WTC11 (cell line): Measurements from ENCODE around the gene CACNA2D3. TPM values are rescaled to one million over a fixed set of nuclear protein-coding genes. Genes with fewer than 3 reads are reported as not detected.

ENCODE experiments used
- ATAC-seq: fragments of 200-7000 bp; cut with Tn5 transposase; 2 replicates; pipeline ENCODE4 v1.10.0; 2021; ENCODE audit warnings: mild to moderate bottlenecking, moderate library complexity
- CTCF ChIA-PET: fragments of 300-600 bp; sonication (Branson Sonifier 250); formaldehyde crosslinking; loops from one replicate; lab custom pipeline; 2021; ENCODE audit warnings: antibody characterized with exemption; lab: Charles Lee
- POLR2A ChIA-PET: fragments of 350-600 bp; sonication (Branson Sonifier 250); formaldehyde crosslinking; loops from one replicate; lab custom pipeline; 2021; ENCODE audit warnings: antibody characterized with exemption; lab: Charles Lee
- DNase-seq: peaks from one replicate; pipeline ENCODE4 v3.0.0; 2021; ENCODE audit warnings: low spot score
- H3K27ac Mint-ChIP-seq: 2 replicates; pipeline ENCODE4 v1.8.0; 2021; ENCODE audit warnings: mixed read lengths
- H3K27me3 Mint-ChIP-seq: 2 replicates; pipeline ENCODE4 v1.8.0; 2021; ENCODE audit warnings: low read depth, mild to moderate bottlenecking, moderate library complexity, mixed read lengths
- H3K36me3 Mint-ChIP-seq: 2 replicates; pipeline ENCODE4 v1.8.0; 2021; ENCODE audit warnings: mixed read lengths
- H3K4me1 Mint-ChIP-seq: 2 replicates; pipeline ENCODE4 v1.8.0; 2022; ENCODE audit warnings: mixed read lengths
- H3K4me3 Mint-ChIP-seq: 2 replicates; pipeline ENCODE4 v1.8.0; 2021; ENCODE audit warnings: mild to moderate bottlenecking, moderate library complexity, mixed read lengths
- H3K9me3 Mint-ChIP-seq: 2 replicates; pipeline ENCODE4 v1.8.0; 2021; ENCODE audit warnings: mixed read lengths
- E2F1 ChIP-seq: sonication (generic); formaldehyde crosslinking; IDR thresholded peaks from 2 replicates; pipeline ENCODE4 v1.8.0; 2022; ENCODE audit warnings: mild to moderate bottlenecking, missing genetic modification reagents
- ESRRA ChIP-seq: sonication (generic); formaldehyde crosslinking; IDR thresholded peaks from 2 replicates; pipeline ENCODE4 v1.8.1; 2022; ENCODE audit warnings: mild to moderate bottlenecking, missing genetic modification reagents, borderline replicate concordance
- ETV6 ChIP-seq: sonication (generic); formaldehyde crosslinking; IDR thresholded peaks from 2 replicates; pipeline ENCODE4 v1.8.1; 2022; ENCODE audit warnings: mild to moderate bottlenecking, missing genetic modification reagents
- FOXJ3 ChIP-seq: sonication (generic); formaldehyde crosslinking; IDR thresholded peaks from 2 replicates; pipeline ENCODE4 v1.9.0; 2021; ENCODE audit warnings: missing genetic modification reagents, mild to moderate bottlenecking, borderline replicate concordance
- FOXK1 ChIP-seq: sonication (generic); formaldehyde crosslinking; IDR thresholded peaks from 2 replicates; pipeline ENCODE4 v1.8.0; 2022; ENCODE audit warnings: mild to moderate bottlenecking, moderate library complexity, missing genetic modification reagents
- IRF2 ChIP-seq: sonication (generic); formaldehyde crosslinking; IDR thresholded peaks from 2 replicates; pipeline ENCODE4 v1.8.0; 2022; ENCODE audit warnings: low read depth, missing genetic modification reagents, borderline replicate concordance
- JUN ChIP-seq: sonication (generic); formaldehyde crosslinking; IDR thresholded peaks from 2 replicates; pipeline ENCODE4 v1.8.0; 2023; ENCODE audit warnings: mild to moderate bottlenecking, missing genetic modification reagents
- KAT7 ChIP-seq: sonication (generic); formaldehyde crosslinking; IDR thresholded peaks from 2 replicates; pipeline ENCODE4 v1.8.1; 2023; ENCODE audit warnings: missing genetic modification reagents, mild to moderate bottlenecking, borderline replicate concordance
- MAX ChIP-seq: sonication (generic); formaldehyde crosslinking; IDR thresholded peaks from 2 replicates; pipeline ENCODE4 v1.8.0; 2022; ENCODE audit warnings: mild to moderate bottlenecking, missing genetic modification reagents
- MYBL2 ChIP-seq: sonication (generic); formaldehyde crosslinking; IDR thresholded peaks from 2 replicates; pipeline ENCODE4 v1.8.1; 2023; ENCODE audit warnings: mild to moderate bottlenecking, moderate library complexity, missing genetic modification reagents
- NFATC4 ChIP-seq: fragments of 250-450 bp; sonication (Bioruptor Pico); IDR thresholded peaks from 2 replicates; pipeline ENCODE4 v1.9.0; 2021; ENCODE audit warnings: mild to moderate bottlenecking
- PRDM15 ChIP-seq: sonication (generic); formaldehyde crosslinking; IDR thresholded peaks from 2 replicates; pipeline ENCODE4 v1.8.0; 2022; ENCODE audit warnings: missing genetic modification reagents
- ZBTB43 ChIP-seq: sonication (generic); formaldehyde crosslinking; IDR thresholded peaks from 2 replicates; pipeline ENCODE4 v1.8.1; 2023; ENCODE audit warnings: mild to moderate bottlenecking, missing genetic modification reagents
- ZNF232 ChIP-seq: sonication (generic); formaldehyde crosslinking; IDR thresholded peaks from 2 replicates; pipeline ENCODE4 v1.8.0; 2022; ENCODE audit warnings: mild to moderate bottlenecking, missing genetic modification reagents
- ZNF263 ChIP-seq: sonication (generic); formaldehyde crosslinking; IDR thresholded peaks from 2 replicates; pipeline ENCODE4 v1.8.1; 2022; ENCODE audit warnings: low read depth, mild to moderate bottlenecking, moderate library complexity, missing genetic modification reagents
- ZNF423 ChIP-seq: fragments of 250-450 bp; sonication (Bioruptor Pico); IDR thresholded peaks from 2 replicates; pipeline ENCODE4 v2.1.2; 2022; ENCODE audit warnings: mild to moderate bottlenecking, moderate library complexity
- ZNF532 ChIP-seq: fragments of 250-450 bp; sonication (Bioruptor Pico); IDR thresholded peaks from 2 replicates; pipeline ENCODE4 v1.9.0; 2021; ENCODE audit warnings: mild to moderate bottlenecking, borderline replicate concordance
- ZNF671 ChIP-seq: fragments of 250-450 bp; sonication (Bioruptor Pico); IDR thresholded peaks from 2 replicates; pipeline ENCODE4 v1.8.0; 2021; ENCODE audit warnings: mild to moderate bottlenecking
- total RNA-seq: library from RNA; stranded (reverse); gene quantifications from 3 replicates; pipeline ENCODE4 v1.2.3, GENCODE V29; 2021

CACNA2D3 gene
- total RNA-seq, 1 experiment from 2014 or later, result 5.0 TPM

- Mint-ChIP-seq H3K27me3 (no peaks in the 10 kb centered on the region), H3K36me3 (peaks cover 13% of the 10 kb centered on the region), H3K9me3 (peaks cover 3% of the 10 kb centered on the region; the same call in 1 of the 2 replicates), H3K27ac (no peak overlapping the region), H3K4me3 (no peak overlapping the region), H3K4me1 (no peaks in the 10 kb centered on the region)
- ChIA-PET CTCF (no interaction called here), POLR2A (interaction anchor here (0.7 kb wide), 1 partner anchor 470 kb away, joined by 3 read pairs; no protein-coding TSS in a partner anchor)
- no peak for DNase-seq
- TF ChIP-seq ESRRA (CRISPR knock-in tag) (no peak), ZNF232 (CRISPR knock-in tag) (no peak), PRDM15 (CRISPR knock-in tag) (no peak), ETV6 (CRISPR knock-in tag) (no peak), MYBL2 (CRISPR knock-in tag) (no peak), JUN (CRISPR knock-in tag) (no peak), ZNF263 (no peak), NFATC4 (CRISPR knock-in tag) (no peak)
- no peak for ATAC-seq
These were observed 783.0 kb downstream of the CACNA2D3 start for GRCh38 chr3:54905261-54905888.

GRCh38 chr3:54905920-54906319 lies 783.6 kb downstream of the CACNA2D3 start:
- Mint-ChIP-seq H3K4me3 (no peak overlapping the region), H3K9me3 (peaks cover 3% of the 10 kb centered on the region; the same call in 1 of the 2 replicates), H3K27me3 (no peaks in the 10 kb centered on the region), H3K27ac (no peak overlapping the region), H3K4me1 (no peaks in the 10 kb centered on the region), H3K36me3 (peaks cover 11% of the 10 kb centered on the region)
- TF ChIP-seq ZNF671 (no peak), ZNF532 (CRISPR knock-in tag) (no peak), FOXJ3 (CRISPR knock-in tag) (no peak), MAX (CRISPR knock-in tag) (no peak), FOXK1 (no peak), ZNF423 (CRISPR knock-in tag) (no peak), ESRRA (CRISPR knock-in tag) (no peak), IRF2 (CRISPR knock-in tag) (no peak), KAT7 (CRISPR knock-in tag) (no peak), E2F1 (CRISPR knock-in tag) (no peak), ZBTB43 (CRISPR knock-in tag) (no peak)
- ATAC-seq (no peak), DNase-seq (no peak)
- POLR2A ChIA-PET, result interaction anchor here (0.7 kb wide), 1 partner anchor 469 kb away, joined by 3 read pairs; no protein-coding TSS in a partner anchor
- CTCF ChIA-PET, result no interaction called here
